ENCODE data around the gene MAN2A1.

Gene MAN2A1

DNA sequence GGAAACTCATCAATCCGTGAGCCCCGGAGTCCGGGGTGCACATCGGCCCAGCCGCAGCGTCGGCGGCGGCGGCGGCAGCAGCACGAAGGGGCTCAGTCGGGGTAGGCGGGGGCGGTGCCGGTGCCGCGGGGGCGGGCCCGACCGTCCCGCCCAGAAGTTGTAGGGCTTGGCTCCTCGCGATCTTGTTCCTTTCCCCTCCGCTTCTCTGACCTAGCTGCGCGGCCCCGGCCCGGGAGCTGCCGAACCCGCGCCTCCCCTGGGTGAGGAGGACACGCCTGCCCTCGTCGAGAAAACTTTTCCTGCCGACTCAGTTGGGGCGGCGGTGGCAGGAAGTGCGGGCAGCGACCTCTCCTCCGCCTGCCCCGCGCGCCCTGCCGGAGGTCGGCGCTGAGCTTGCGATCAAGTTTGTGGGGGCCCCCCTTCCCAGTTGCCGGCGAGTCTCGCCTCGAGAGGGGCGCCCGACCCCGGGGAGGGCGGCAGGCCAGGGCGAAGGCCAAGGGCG lies at the start of gene MAN2A1:
MAN2A1 (plus strand) TSS at position 188 of the 502 bp plus-strand sequence. CDS start 491 bp downstream, outside the sequence.
- no peak for TF ChIP-seq CSDC2 (CRISPR knock-in tag; IDR thresholded peaks at IDR 0.05)
- TF ChIP-seq CSRNP3 (CRISPR knock-in tag; IDR thresholded peaks at IDR 0.05), result no peak
- TF ChIP-seq OSR1 (CRISPR knock-in tag; IDR thresholded peaks at IDR 0.05), result no peak
- TF ChIP-seq ZC3H10 (CRISPR knock-in tag; IDR thresholded peaks at IDR 0.05), result no peak
- no peak for TF ChIP-seq ISL1 (CRISPR knock-in tag; IDR thresholded peaks at IDR 0.05)
- TF ChIP-seq ZFP3 (CRISPR knock-in tag; IDR thresholded peaks at IDR 0.05), result no peak
- no peak for TF ChIP-seq ESRRG (CRISPR knock-in tag; IDR thresholded peaks at IDR 0.05)
- TF ChIP-seq ZNF70 (CRISPR knock-in tag; IDR thresholded peaks at IDR 0.05), result no peak
- no peak for TF ChIP-seq TCF4 (CRISPR knock-in tag; IDR thresholded peaks at IDR 0.05; ENCODE audit: borderline replicate concordance)
- TF ChIP-seq, protein P1, sequence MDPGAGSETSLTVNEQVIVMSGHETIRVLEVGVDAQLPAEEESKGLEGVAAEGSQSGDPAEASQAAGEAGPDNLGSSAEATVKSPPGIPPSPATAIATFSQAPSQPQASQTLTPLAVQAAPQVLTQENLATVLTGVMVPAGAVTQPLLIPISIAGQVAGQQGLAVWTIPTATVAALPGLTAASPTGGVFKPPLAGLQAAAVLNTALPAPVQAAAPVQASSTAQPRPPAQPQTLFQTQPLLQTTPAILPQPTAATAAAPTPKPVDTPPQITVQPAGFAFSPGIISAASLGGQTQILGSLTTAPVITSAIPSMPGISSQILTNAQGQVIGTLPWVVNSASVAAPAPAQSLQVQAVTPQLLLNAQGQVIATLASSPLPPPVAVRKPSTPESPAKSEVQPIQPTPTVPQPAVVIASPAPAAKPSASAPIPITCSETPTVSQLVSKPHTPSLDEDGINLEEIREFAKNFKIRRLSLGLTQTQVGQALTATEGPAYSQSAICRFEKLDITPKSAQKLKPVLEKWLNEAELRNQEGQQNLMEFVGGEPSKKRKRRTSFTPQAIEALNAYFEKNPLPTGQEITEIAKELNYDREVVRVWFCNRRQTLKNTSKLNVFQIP (CRISPR knock-in tag; IDR thresholded peaks at IDR 0.05; ENCODE audit: borderline replicate concordance, low read depth), result no peak
- TF ChIP-seq ARNTL (CRISPR knock-in tag; IDR thresholded peaks at IDR 0.05; ENCODE audit: borderline replicate concordance, low read depth), result no peak
- TF ChIP-seq GLIS3 (CRISPR knock-in tag; IDR thresholded peaks at IDR 0.05), result no peak
- TF ChIP-seq ZNF565 (CRISPR knock-in tag; conservative IDR thresholded peaks at IDR 0.05; ENCODE audit: low read depth), result no peak
- no peak for TF ChIP-seq BACH2 (CRISPR knock-in tag; IDR thresholded peaks at IDR 0.05; ENCODE audit: borderline replicate concordance)
- no peak for TF ChIP-seq TOX (CRISPR knock-in tag; IDR thresholded peaks at IDR 0.05; ENCODE audit: borderline replicate concordance)
- no peak for TF ChIP-seq RARB (CRISPR knock-in tag; IDR thresholded peaks at IDR 0.05)
- TF ChIP-seq ZNF8 (CRISPR knock-in tag; IDR thresholded peaks at IDR 0.05), result no peak
- TF ChIP-seq, protein P2, sequence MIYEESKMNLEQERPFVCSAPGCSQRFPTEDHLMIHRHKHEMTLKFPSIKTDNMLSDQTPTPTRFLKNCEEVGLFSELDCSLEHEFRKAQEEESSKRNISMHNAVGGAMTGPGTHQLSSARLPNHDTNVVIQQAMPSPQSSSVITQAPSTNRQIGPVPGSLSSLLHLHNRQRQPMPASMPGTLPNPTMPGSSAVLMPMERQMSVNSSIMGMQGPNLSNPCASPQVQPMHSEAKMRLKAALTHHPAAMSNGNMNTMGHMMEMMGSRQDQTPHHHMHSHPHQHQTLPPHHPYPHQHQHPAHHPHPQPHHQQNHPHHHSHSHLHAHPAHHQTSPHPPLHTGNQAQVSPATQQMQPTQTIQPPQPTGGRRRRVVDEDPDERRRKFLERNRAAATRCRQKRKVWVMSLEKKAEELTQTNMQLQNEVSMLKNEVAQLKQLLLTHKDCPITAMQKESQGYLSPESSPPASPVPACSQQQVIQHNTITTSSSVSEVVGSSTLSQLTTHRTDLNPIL (CRISPR knock-in tag; IDR thresholded peaks at IDR 0.05; ENCODE audit: low read depth), result no peak
- no peak for TF ChIP-seq TSHZ2 (CRISPR knock-in tag; IDR thresholded peaks at IDR 0.05)
- TF ChIP-seq SNAI2 (CRISPR knock-in tag; IDR thresholded peaks at IDR 0.05), result no peak
- ATAC-seq, result peak; percentile 79

DNA sequence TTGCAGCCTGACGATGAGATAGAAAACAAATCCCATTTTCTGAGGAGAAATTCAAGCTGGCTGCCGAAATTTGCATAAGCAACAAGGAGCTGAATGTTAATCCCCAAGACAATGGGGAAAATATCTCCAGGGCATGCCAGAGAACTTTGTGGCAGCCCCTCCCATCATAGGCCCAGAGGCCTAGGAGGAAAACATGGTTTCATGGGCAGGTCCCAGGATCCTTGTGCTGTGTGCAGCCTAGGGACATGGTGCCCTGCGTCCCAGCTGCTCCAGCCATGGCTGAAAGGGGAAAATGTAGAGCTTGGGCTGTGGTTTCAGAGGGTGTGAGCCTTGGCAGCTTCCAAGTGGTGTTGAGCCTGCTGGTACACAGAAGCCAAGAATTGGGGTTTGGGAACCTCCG lies 48.8 kb upstream of the MAN2A1 start:
- ATAC-seq, result no peak
- TF ChIP-seq SNAI2 (CRISPR knock-in tag; IDR thresholded peaks at IDR 0.05) (no peak), ESRRG (CRISPR knock-in tag; IDR thresholded peaks at IDR 0.05) (no peak), TSHZ2 (CRISPR knock-in tag; IDR thresholded peaks at IDR 0.05) (no peak), ZNF565 (CRISPR knock-in tag; conservative IDR thresholded peaks at IDR 0.05; ENCODE audit: low read depth) (no peak), ZC3H10 (CRISPR knock-in tag; IDR thresholded peaks at IDR 0.05) (no peak), CSRNP3 (CRISPR knock-in tag; IDR thresholded peaks at IDR 0.05) (no peak), ZNF8 (CRISPR knock-in tag; IDR thresholded peaks at IDR 0.05) (no peak), ZFP30 (CRISPR knock-in tag; IDR thresholded peaks at IDR 0.05) (no peak), PATZ1 (CRISPR knock-in tag; IDR thresholded peaks at IDR 0.05; ENCODE audit: borderline replicate concordance) (no peak), ZFP3 (CRISPR knock-in tag; IDR thresholded peaks at IDR 0.05) (no peak), ISL1 (CRISPR knock-in tag; IDR thresholded peaks at IDR 0.05) (no peak)
